IMR-90 (cell line): ENCODE results near the gene TLDC2. TPM values are rescaled to one million over a fixed set of nuclear protein-coding genes. Genes with fewer than 3 reads are reported as not detected.
"Not testable (repeated sequence)": the region's sequence is repeated elsewhere in the genome, so short reads cannot be mapped to it uniquely, and the experiment has no call there.

Experiments
- ATAC-seq: fragments of 200-7000 bp; cut with Tn5 transposase; 2 replicates; pipeline ENCODE4 v1.9.1; 2020; ENCODE audit warnings: low read depth, mild to moderate bottlenecking, moderate library complexity
- BruUV-seq: library from RNA; stranded (reverse); fragments of 400-500 nt; replicated peaks from 2 replicates; lab custom pipeline; 2021; lab: Mats Ljungman, UMichigan
- CTCF ChIA-PET: fragments of 300-600 bp; formaldehyde crosslinking; extraction: SDS; loops from one replicate; lab custom pipeline; 2021; ENCODE audit warnings: antibody characterized with exemption; lab: Yijun Ruan, JAX
- POLR2A ChIA-PET: fragments of 300-600 bp; sonication (Branson Sonifier 250); formaldehyde crosslinking; loops from one replicate; lab custom pipeline; 2022; ENCODE audit warnings: antibody characterized with exemption; ENCODE audit not compliant: unreplicated experiment; lab: Charles Lee
- DNase-seq: peaks from one replicate; pipeline ENCODE4 v3.0.0; 2013
- H2AFZ ChIP-seq: replicated peaks from 2 replicates; pipeline ENCODE3; 2013; ENCODE audit warnings: low read length, mild to moderate bottlenecking; ENCODE audit not compliant: poor library complexity
- H2AK5ac ChIP-seq: 2 replicates; pipeline ENCODE4 v1.6.1; 2013; ENCODE audit warnings: low read depth, low read length, inconsistent platforms
- H2AK9ac ChIP-seq: replicated peaks from 2 replicates; pipeline ENCODE3; 2013; ENCODE audit warnings: mild to moderate bottlenecking, low read depth, low read length, moderate library complexity; ENCODE audit not compliant: poor library complexity
- H2BK120ac ChIP-seq: 2 replicates; pipeline ENCODE4 v1.6.1; 2013; ENCODE audit warnings: low read depth, low read length, inconsistent platforms
- H2BK15ac ChIP-seq: 3 replicates; pipeline ENCODE4 v1.6.1; 2013; ENCODE audit warnings: low read depth, low read length, inconsistent platforms
- H2BK20ac ChIP-seq: 2 replicates; pipeline ENCODE4 v1.6.1; 2013; ENCODE audit warnings: low read depth, mild to moderate bottlenecking, inconsistent platforms, low read length, moderate library complexity
- H2BK5ac ChIP-seq: 2 replicates; pipeline ENCODE4 v1.6.1; 2013; ENCODE audit warnings: mild to moderate bottlenecking, low read depth, low read length, inconsistent platforms; ENCODE audit not compliant: poor library complexity, severe bottlenecking
- H3K14ac ChIP-seq: replicated peaks from 2 replicates; pipeline ENCODE4 v1.6.1; 2013; ENCODE audit warnings: low read depth, low read length, inconsistent platforms
- H3K18ac ChIP-seq: 2 replicates; pipeline ENCODE4 v1.6.1; 2013; ENCODE audit warnings: low read depth, low read length, control low read depth
- H3K23ac ChIP-seq: 2 replicates; pipeline ENCODE4 v1.6.1; 2013; ENCODE audit warnings: low read depth, low read length, inconsistent platforms
- H3K27ac ChIP-seq: 2 replicates; pipeline ENCODE4 v1.5.1; 2013; ENCODE audit warnings: mild to moderate bottlenecking, control low read depth, low read length; ENCODE audit not compliant: insufficient read depth
- H3K27me3 ChIP-seq: 2 replicates; pipeline ENCODE4 v1.6.1; 2013; ENCODE audit warnings: low read length; ENCODE audit not compliant: control insufficient read depth, insufficient read depth
- H3K36me3 ChIP-seq: 2 replicates; pipeline ENCODE4 v1.6.1; 2013; ENCODE audit warnings: low read length, mixed read lengths; ENCODE audit not compliant: control insufficient read depth, insufficient read depth
- H3K4ac ChIP-seq: 2 replicates; pipeline ENCODE4 v1.6.1; 2013; ENCODE audit warnings: low read depth, low read length, inconsistent platforms
- H3K4me1 ChIP-seq: 2 replicates; pipeline ENCODE4 v1.6.1; 2013; ENCODE audit warnings: low read length, mixed read lengths; ENCODE audit not compliant: control insufficient read depth, insufficient read depth
- H3K4me2 ChIP-seq: 2 replicates; pipeline ENCODE4 v1.6.1; 2013; ENCODE audit warnings: low read depth, mild to moderate bottlenecking, control low read depth, low read length, moderate library complexity
- H3K4me3 ChIP-seq: 2 replicates; pipeline ENCODE4 v1.5.1; 2013; ENCODE audit warnings: low read depth, mild to moderate bottlenecking, control low read depth, low read length, moderate library complexity; ENCODE audit not compliant: insufficient read depth
- H3K56ac ChIP-seq: 2 replicates; pipeline ENCODE4 v1.6.1; 2013; ENCODE audit warnings: low read length, inconsistent platforms; ENCODE audit not compliant: insufficient read depth; ENCODE audit errors: extremely low read depth
- H3K79me1 ChIP-seq, 2 experiments: 2 replicates each; pipeline ENCODE4 v1.6.1; 2013; ENCODE audit warnings: low read length in 2 of 2, inconsistent platforms in 1 of 2, low read depth in 1 of 2
- H3K9ac ChIP-seq: 2 replicates; pipeline ENCODE4 v1.6.1; 2013; ENCODE audit warnings: low read depth, low read length, control low read depth
- H3K9me1 ChIP-seq: 2 replicates; pipeline ENCODE4 v1.6.1; 2013; ENCODE audit warnings: low read length, inconsistent platforms; ENCODE audit not compliant: insufficient read depth
- H3K9me3 ChIP-seq: 2 replicates; pipeline ENCODE4 v1.6.1; 2013; ENCODE audit warnings: low read length; ENCODE audit not compliant: control insufficient read depth, insufficient read depth
- H4K20me1 ChIP-seq: 2 replicates; pipeline ENCODE4 v1.6.1; 2013; ENCODE audit warnings: low read length, inconsistent platforms; ENCODE audit not compliant: insufficient read depth
- H4K5ac ChIP-seq: 2 replicates; pipeline ENCODE4 v1.6.1; 2013; ENCODE audit warnings: mild to moderate bottlenecking, low read depth, low read length, control low read depth
- H4K8ac ChIP-seq, 2 experiments: 2 replicates each; pipeline ENCODE4 v1.6.1; 2013; ENCODE audit warnings: low read depth in 2 of 2, low read length in 2 of 2, control low read depth in 1 of 2, inconsistent platforms in 1 of 2
- H4K91ac ChIP-seq: 2 replicates; pipeline ENCODE4 v1.6.1; 2013; ENCODE audit warnings: low read depth, low read length, inconsistent platforms; ENCODE audit not compliant: insufficient read depth
- WGBS, 2 experiments: methylation state at CpG; one replicate each; pipeline versions ENCODE4 v1.1.5 to v1.1.7; 2013; ENCODE audit warnings: missing lambda C conversion rate in 2 of 2; ENCODE audit not compliant: insufficient read length in 1 of 2; ENCODE audit errors: extremely low coverage in 2 of 2; 5-methylcytosine and 5-hydroxymethylcytosine counted together
- dilution Hi-C: fragments of 300-500 bp; cut with HindIII; formaldehyde crosslinking; loops from one replicate; pipeline ENCODE4 v1.14.3; 2018; ENCODE audit warnings: low sequenced_read_pairs; ENCODE audit not compliant: unreplicated experiment
- in situ Hi-C: fragments of 300-500 bp; cut with MboI; formaldehyde crosslinking; loops from 3 replicates; pipeline ENCODE4 v1.14.3; 2019; ENCODE audit warnings: low sequenced_read_pairs, inconsistent platforms, mixed read lengths
- intact Hi-C: fragments of 100-400 bp; cut with micrococcal nuclease; formaldehyde crosslinking; loops from 2 replicates; pipeline ENCODE4 v1.10.0; 2022
- polyA plus RNA-seq, 3 experiments: library from polyadenylated mRNA; depleted of rRNA; stranded (reverse); fragments of >200 nt; gene quantifications; 2 replicates each; pipeline ENCODE4 v1.2.3, GENCODE V29; 2012; ENCODE audit warnings: low replicate concordance in 1 of 3
- total RNA-seq: library from RNA; depleted of rRNA; stranded (reverse); fragments of >200 nt; gene quantifications from 2 replicates; pipeline ENCODE4 v1.2.3, GENCODE V29; 2012

Gene TLDC2
- total and polyA plus RNA-seq, 2 of the 4 experiments (the other 2 are of a cell fraction): 0.18 to 0.19 TPM

- BruUV-seq, H2AK5ac ChIP-seq, H3K36me3 ChIP-seq, H3K4me3 ChIP-seq, H3K14ac ChIP-seq, H4K8ac ChIP-seq, H3K4me2 ChIP-seq, H3K27ac ChIP-seq, H3K9me3 ChIP-seq, H2BK20ac ChIP-seq, H3K23ac ChIP-seq, H3K9me1 ChIP-seq, dilution Hi-C loops, H3K56ac ChIP-seq, H2BK15ac ChIP-seq, H2BK120ac ChIP-seq, H3K4ac ChIP-seq, H3K18ac ChIP-seq, H3K4me1 ChIP-seq, H4K5ac ChIP-seq, ATAC-seq, H2AK9ac ChIP-seq, H3K79me1 ChIP-seq, H4K20me1 ChIP-seq, intact Hi-C loops, H3K27me3 ChIP-seq, in situ Hi-C loops, H2BK5ac ChIP-seq, DNase-seq, POLR2A ChIA-PET, H3K9ac ChIP-seq, H2AFZ ChIP-seq, H4K91ac ChIP-seq: not testable (repeated sequence)
- WGBS, 2 experiments: 93% methylated on average over 5 of the region's 16 CpGs; no CpG with 5 or more reads in 1 of the 2 experiments
- CTCF ChIA-PET: interaction anchor here (1.0 kb wide), 1 partner anchor 14 kb away, joined by 6 read pairs; no protein-coding TSS in a partner anchor
These were observed 57.6 kb downstream of the TLDC2 start for GRCh38 chr20:36933571-36933970.
